ENCODE data around the gene L1TD1.

DNA sequence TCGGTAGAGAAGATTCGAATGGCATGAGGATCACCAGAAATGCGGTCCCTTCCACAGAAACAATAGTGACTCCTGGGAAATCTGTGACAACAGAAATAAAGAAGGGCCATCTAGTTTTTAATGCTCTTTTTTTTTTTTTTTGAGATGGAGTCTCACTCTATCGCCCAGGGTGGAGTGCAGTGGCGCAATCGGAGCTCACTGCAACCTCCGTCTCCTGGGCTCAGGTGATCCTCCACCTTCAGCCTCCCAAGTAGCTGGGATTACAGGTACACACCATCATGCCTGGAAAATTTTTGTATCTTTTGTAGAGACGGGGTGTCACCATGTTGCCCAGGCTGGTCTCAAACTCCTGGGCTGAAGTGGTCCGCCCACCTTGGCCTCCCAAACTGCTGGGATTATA, 43.9 kb downstream of the L1TD1 start:
- TF ChIP-seq, protein P1, sequence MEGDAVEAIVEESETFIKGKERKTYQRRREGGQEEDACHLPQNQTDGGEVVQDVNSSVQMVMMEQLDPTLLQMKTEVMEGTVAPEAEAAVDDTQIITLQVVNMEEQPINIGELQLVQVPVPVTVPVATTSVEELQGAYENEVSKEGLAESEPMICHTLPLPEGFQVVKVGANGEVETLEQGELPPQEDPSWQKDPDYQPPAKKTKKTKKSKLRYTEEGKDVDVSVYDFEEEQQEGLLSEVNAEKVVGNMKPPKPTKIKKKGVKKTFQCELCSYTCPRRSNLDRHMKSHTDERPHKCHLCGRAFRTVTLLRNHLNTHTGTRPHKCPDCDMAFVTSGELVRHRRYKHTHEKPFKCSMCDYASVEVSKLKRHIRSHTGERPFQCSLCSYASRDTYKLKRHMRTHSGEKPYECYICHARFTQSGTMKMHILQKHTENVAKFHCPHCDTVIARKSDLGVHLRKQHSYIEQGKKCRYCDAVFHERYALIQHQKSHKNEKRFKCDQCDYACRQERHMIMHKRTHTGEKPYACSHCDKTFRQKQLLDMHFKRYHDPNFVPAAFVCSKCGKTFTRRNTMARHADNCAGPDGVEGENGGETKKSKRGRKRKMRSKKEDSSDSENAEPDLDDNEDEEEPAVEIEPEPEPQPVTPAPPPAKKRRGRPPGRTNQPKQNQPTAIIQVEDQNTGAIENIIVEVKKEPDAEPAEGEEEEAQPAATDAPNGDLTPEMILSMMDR (optimal IDR thresholded peaks at IDR 0.05 in 1 of 3, IDR thresholded peaks at IDR 0.05 in 1 of 3, conservative IDR thresholded peaks at IDR 0.05 in 1 of 3; ENCODE audit: extremely low read depth in 1 of 3, insufficient read depth in 2 of 3, low read length in 3 of 3) = no peak
- TF ChIP-seq EZH2 (IDR thresholded peaks at IDR 0.05; ENCODE audit: low read length) = no peak

All from keratinocyte (primary cell).